IgD-negative memory B cell (primary cell): ENCODE data around the gene OPN4. TPM values are rescaled to one million over a fixed set of nuclear protein-coding genes. Genes with fewer than 3 reads are reported as not detected.

Source experiments
- H3K27ac Mint-ChIP-seq, 3 donors: one replicate each; pipeline ENCODE4 v1.8.0; 2020 to 2022; ENCODE audit warnings: mild to moderate bottlenecking in 3 of 3, mixed read lengths in 3 of 3, moderate library complexity in 1 of 3
- H3K27me3 Mint-ChIP-seq: one replicate; pipeline ENCODE4 v1.8.0; 2021; ENCODE audit warnings: mixed read lengths
- H3K36me3 Mint-ChIP-seq: one replicate; pipeline ENCODE4 v1.8.0; 2020; ENCODE audit warnings: mild to moderate bottlenecking, mixed read lengths
- H3K4me1 Mint-ChIP-seq, 3 donors: one replicate each; pipeline ENCODE4 v1.8.0; 2020 to 2022; ENCODE audit warnings: mixed read lengths in 3 of 3, mild to moderate bottlenecking in 1 of 3
- H3K4me3 Mint-ChIP-seq, 4 donors: one replicate each; pipeline ENCODE4 v1.8.0; 2020 to 2022; ENCODE audit warnings: mild to moderate bottlenecking in 4 of 4, mixed read lengths in 4 of 4, moderate library complexity in 3 of 4
- H3K9me3 Mint-ChIP-seq, 3 donors: one replicate each; pipeline ENCODE4 v1.8.0; 2020 to 2021; ENCODE audit warnings: mixed read lengths in 3 of 3, mild to moderate bottlenecking in 1 of 3
- polyA plus RNA-seq: library from polyadenylated mRNA; unstranded; fragments of 300-500 nt; fragmentation: Illumina TruSeq; gene quantifications from one replicate; pipeline ENCODE4 v1.2.3, GENCODE V29; 2021

The OPN4 gene
- polyA plus RNA-seq, 1 donor from 2014 or later = not detected

- Mint-ChIP-seq H3K4me1 (peaks cover 0 to 4% (median 2%) of the 10 kb centered on the region in 3 donors), H3K4me3 (no peak overlapping the region), H3K27ac (peak overlapping the region in 2 of 3 donors; percentile 68 to 85), H3K36me3 (peaks cover 3% of the 10 kb centered on the region), H3K27me3 (peaks cover 7% of the 10 kb centered on the region), H3K9me3 (no peaks in the 10 kb centered on the region)
Measured at GRCh38 chr10:86673827-86674581, 19.7 kb downstream of the OPN4 start.

DNA sequence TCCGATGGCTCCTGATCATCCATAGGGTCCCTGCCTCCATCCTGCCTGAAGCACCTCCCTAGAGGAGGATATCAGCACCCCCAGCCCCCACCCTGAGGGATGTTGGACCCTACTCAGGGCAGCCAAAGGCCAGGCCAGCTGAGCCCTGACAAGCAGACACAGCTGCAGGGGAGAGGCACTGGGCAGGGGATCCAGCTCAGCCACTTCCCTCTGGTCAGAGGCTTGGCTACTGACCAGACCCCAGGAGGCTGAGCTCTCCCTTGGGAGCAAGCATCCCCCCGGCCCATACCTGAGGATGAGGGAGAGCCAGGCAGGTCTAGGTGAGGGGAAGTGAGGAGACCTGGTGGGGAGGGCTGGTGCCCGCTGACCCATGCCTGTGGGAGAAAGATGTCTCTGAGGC, 20.6 kb downstream of the OPN4 start:
- H3K9me3 Mint-ChIP-seq = no peaks in the 10 kb centered on the region
- H3K27me3 Mint-ChIP-seq = peaks cover 11% of the 10 kb centered on the region
- no peak overlapping the region for H3K27ac Mint-ChIP-seq
- H3K4me1 Mint-ChIP-seq = peaks cover 0 to 6% (median 6%) of the 10 kb centered on the region in 3 donors
- no peak overlapping the region for H3K4me3 Mint-ChIP-seq
- peaks cover 3% of the 10 kb centered on the region for H3K36me3 Mint-ChIP-seq

DNA sequence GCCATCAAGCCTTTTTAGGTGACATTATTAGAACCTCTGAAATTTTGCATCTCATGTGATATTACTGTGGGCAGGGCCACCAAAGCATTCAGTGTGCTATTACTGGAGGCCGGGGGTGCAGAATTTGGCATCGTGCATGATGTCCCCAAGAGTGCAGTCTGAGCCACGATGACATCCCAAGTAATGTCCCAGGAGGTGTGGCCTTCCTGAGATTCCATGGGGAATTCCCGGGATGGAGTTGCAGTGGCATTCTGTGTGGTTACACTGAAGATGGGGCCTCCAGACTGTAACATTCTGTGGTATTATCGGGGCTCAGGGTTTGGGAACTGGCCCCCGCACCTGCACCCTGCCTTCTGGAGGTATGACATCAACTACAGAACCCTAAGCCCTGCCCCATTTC, 23.0 kb downstream of the OPN4 start:
- no peak overlapping the region for H3K4me3 Mint-ChIP-seq
- peaks cover 0 to 6% (median 6%) of the 10 kb centered on the region in 3 donors for H3K4me1 Mint-ChIP-seq
- peaks cover 3% of the 10 kb centered on the region for H3K36me3 Mint-ChIP-seq
- H3K27me3 Mint-ChIP-seq = peaks cover 12% of the 10 kb centered on the region
- no peaks in the 10 kb centered on the region for H3K9me3 Mint-ChIP-seq
- no peak overlapping the region for H3K27ac Mint-ChIP-seq

DNA sequence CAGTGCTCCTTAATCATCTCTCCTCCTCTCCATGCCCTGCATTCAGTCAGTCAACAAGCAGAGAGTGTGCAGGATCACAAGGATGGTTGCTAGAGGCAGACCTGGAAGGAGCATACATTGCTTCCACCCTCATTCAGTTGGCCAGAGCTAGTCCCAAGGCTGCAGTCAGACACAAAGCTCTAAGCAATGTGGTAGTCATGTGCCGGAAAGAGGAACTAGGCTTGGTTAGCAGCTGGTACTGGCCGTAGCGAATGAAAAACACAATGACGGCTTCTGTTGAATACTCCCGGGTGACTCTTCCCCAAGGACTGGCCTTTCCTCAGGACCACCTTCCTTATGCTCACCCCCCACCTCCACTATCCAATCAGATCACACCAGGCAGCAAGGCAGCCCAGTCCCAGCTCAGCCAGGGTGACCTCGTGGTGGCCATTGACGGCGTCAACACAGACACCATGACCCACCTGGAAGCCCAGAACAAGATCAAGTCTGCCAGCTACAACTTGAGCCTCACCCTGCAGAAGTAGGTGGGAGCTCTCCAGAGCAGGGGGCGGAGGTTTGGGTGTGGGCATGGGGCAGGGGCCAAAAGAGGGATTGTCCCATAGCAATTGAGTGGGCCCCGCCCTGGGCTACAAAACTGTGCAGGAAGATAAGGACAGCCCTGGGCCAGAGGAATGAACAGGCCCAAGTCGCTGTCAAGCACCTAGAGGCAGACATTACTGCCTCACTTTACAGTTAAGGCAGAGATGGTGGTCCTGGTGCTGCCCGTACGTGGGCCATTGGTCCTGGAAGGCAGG, 24.8 kb downstream of the OPN4 start:
- Mint-ChIP-seq H3K27me3 (peaks cover 9% of the 10 kb centered on the region), H3K4me3 (peak overlapping the region in 2 of 4 donors; percentile 12 to 50), H3K36me3 (no peaks in the 10 kb centered on the region), H3K9me3 (no peaks in the 10 kb centered on the region), H3K27ac (peak overlapping the region in 1 of 3 donors; percentile 85), H3K4me1 (peaks cover 0 to 6% (median 6%) of the 10 kb centered on the region in 3 donors)

GRCh38 chr10:86681047-86681446, 26.7 kb downstream of the OPN4 start:
- Mint-ChIP-seq H3K27me3 (peaks cover 13% of the 10 kb centered on the region), H3K36me3 (no peaks in the 10 kb centered on the region), H3K4me3 (no peak overlapping the region), H3K27ac (no peak overlapping the region), H3K9me3 (no peaks in the 10 kb centered on the region), H3K4me1 (peaks cover 0 to 6% (median 6%) of the 10 kb centered on the region in 3 donors)

DNA sequence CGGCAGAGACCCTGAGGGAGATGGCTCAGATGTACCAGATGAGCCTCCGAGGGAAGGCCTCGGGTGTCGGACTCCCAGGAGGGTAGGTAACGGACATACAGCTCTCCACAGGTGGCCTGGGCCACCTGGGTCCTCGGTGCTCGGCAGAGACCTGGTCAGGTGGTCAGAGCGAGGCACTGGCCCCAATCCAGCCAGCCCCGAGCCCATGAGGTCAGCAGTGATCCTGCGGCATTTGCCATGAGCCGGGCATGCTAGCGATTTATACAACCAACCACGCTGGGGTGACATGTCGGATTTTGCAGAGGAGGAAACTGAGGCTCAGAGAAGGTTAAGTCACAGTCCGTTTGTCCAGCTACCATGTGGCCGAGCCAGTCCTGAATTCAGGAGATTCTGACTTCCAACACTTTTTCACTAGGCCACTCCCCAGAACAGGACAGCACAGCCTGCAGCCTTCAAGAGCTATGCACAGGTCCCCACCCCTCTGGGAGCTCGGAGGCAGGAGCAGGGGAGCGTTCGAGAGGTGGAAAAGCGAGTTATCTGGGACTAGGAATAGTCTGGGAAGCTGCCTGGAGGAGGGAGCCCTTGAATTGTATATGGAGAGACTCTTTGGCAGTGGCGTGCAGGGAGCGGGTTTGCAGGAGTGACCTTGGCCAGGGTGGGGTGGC, 27.5 kb downstream of the OPN4 start:
- peaks cover 0 to 6% (median 6%) of the 10 kb centered on the region in 3 donors for H3K4me1 Mint-ChIP-seq
- H3K36me3 Mint-ChIP-seq = no peaks in the 10 kb centered on the region
- H3K27ac Mint-ChIP-seq = no peak overlapping the region
- no peaks in the 10 kb centered on the region for H3K9me3 Mint-ChIP-seq
- H3K27me3 Mint-ChIP-seq = peaks cover 14% of the 10 kb centered on the region
- H3K4me3 Mint-ChIP-seq = no peak overlapping the region

DNA sequence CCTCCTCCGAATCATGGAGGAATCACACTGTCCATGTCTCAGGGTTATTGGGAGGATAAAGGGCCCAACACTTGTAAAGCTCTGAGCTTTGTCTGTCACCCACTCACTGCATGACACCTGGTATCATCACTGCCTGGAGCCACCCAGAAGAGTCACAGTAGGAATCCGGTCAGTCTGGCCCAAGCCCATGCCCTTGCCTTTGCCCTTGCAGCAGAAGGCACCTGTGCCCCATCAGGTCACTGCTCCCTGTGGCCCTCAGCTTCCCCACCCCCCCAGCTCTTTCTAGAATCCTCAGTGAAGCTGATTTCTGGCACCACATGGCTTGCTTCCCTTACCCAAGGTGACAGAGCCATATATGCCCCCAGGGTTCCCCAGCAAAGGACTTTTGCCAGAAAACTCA, 28.3 kb downstream of the OPN4 start:
- Mint-ChIP-seq H3K27me3 (peaks cover 16% of the 10 kb centered on the region), H3K36me3 (no peaks in the 10 kb centered on the region), H3K9me3 (no peaks in the 10 kb centered on the region), H3K4me1 (peaks cover 0 to 6% (median 6%) of the 10 kb centered on the region in 3 donors), H3K27ac (no peak overlapping the region), H3K4me3 (no peak overlapping the region)

GRCh38 chr10:86684331-86685097, 30.2 kb downstream of the OPN4 start:
- Mint-ChIP-seq H3K4me1 (peaks cover 0 to 4% (median 0%) of the 10 kb centered on the region in 3 donors), H3K27me3 (peaks cover 16% of the 10 kb centered on the region), H3K36me3 (no peaks in the 10 kb centered on the region), H3K27ac (peak overlapping the region in 1 of 3 donors; percentile 32), H3K4me3 (no peak overlapping the region), H3K9me3 (no peaks in the 10 kb centered on the region)

DNA sequence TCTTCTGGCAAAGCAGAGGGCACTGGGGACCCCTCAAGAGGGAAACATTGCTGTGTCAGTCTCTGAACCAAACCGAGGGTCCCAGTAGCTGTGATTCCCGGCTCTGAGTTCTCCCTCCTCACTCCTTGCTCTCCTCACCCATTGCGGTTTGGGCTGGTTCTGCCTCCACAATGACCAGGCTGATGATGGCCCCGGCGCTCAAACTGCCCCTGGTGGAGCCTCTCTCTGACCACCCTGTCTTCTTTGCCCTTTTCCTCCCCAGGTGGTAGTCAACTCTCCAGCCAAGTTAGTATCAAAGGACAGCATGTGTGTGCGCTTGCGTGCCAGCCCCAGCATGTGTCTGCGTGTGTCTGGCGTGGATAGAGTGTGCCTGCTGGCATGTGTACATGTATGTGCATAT, 31.1 kb downstream of the OPN4 start:
- H3K4me3 Mint-ChIP-seq = no peak overlapping the region
- no peaks in the 10 kb centered on the region for H3K9me3 Mint-ChIP-seq
- H3K27ac Mint-ChIP-seq = peak overlapping the region in 1 of 3 donors; percentile 37
- H3K27me3 Mint-ChIP-seq = peaks cover 14% of the 10 kb centered on the region
- H3K4me1 Mint-ChIP-seq = peaks cover 0 to 4% (median 0%) of the 10 kb centered on the region in 3 donors
- H3K36me3 Mint-ChIP-seq = no peaks in the 10 kb centered on the region

DNA sequence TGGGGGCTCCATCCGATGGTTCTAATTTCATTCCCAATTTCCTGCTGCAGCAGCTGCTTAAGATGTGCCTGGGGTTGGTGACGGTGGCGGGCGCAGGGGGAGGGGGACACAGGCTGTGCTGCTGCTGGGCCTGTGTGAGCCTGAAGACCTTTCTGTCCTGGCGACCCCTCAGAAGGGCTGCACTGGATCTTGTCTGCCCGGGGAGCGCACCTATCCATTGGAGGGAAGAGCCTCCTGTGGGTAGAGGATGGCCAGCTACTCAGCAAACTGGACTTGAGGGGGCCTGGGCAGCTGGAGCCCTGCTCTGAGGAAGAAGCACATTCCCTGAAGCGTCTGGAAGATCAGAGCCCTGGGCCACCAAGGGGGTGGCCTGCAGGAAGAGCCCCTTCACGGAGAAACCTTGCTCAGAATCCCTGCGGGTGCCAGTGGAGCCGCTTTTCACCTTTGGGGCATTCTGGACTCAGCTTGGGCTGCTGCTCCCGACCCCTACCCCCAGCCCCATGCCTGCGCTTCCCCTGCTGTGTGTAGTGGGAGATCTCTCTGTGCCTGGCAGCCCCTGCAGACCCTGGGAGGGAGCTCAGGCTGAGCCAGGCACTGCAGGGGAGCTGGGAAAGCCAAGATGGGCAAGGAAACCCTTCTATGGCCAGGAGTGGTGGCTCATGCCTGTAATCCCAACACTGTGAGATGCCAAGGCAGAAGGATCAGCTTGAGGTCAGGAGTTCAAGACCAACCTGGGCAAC, 31.7 kb downstream of the OPN4 start:
- Mint-ChIP-seq H3K36me3 (no peaks in the 10 kb centered on the region), H3K27ac (peak overlapping the region in 1 of 3 donors; percentile 37), H3K9me3 (no peaks in the 10 kb centered on the region), H3K4me1 (peaks cover 0 to 4% (median 0%) of the 10 kb centered on the region in 3 donors), H3K4me3 (no peak overlapping the region), H3K27me3 (peaks cover 14% of the 10 kb centered on the region)

DNA sequence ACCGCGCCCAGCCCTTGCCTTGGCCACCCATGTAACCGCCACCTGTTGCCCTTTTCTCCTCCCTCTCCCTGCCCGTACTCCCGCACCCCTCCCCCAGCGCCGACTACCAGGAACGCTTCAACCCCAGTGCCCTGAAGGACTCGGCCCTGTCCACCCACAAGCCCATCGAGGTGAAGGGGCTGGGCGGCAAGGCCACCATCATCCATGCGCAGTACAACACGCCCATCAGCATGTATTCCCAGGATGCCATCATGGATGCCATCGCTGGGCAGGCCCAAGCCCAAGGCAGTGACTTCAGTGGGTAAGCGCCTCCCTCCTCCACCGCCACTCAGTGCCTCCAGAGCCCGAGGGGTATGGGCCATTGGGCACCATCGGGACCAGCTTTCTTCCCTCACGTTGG, 32.6 kb downstream of the OPN4 start:
- Mint-ChIP-seq H3K9me3 (no peaks in the 10 kb centered on the region), H3K27ac (no peak overlapping the region), H3K4me3 (no peak overlapping the region), H3K27me3 (peaks cover 14% of the 10 kb centered on the region), H3K36me3 (no peaks in the 10 kb centered on the region), H3K4me1 (peaks cover 0 to 4% (median 0%) of the 10 kb centered on the region in 3 donors)

- Mint-ChIP-seq H3K36me3 (no peaks in the 10 kb centered on the region), H3K27ac (no peak overlapping the region)
Measured at GRCh38 chr10:86687750-86688149, 33.4 kb downstream of the OPN4 start.

DNA sequence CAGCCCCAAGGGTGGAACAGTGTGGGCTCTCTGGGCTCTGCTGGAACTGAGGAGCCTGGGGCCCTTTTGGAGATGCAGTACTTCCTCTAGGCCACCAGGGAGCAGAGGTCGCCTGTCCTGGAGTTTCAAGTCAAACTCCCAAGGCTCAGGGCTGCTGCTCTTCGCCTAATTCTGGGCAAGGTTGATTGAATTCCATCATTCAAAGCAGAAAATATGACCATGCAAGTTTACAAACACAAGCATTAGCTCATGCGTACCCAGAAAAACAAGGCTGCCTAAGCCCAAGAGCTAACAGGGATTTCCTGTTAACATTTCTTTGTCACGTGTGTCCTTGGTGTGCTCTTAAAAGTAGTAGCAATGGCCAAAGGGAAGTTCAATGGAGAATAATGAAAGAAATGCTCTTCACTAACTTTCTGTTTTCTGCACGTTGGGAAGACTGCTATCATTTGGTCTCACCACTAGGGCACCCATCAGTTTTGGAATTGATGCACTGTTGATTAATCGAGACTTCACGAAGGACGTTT, 34.1 kb downstream of the OPN4 start:
- H3K4me3 Mint-ChIP-seq = peak overlapping the region in 1 of 4 donors; percentile 79
- no peaks in the 10 kb centered on the region for H3K9me3 Mint-ChIP-seq
- no peaks in the 10 kb centered on the region for H3K36me3 Mint-ChIP-seq
- peaks cover 10% of the 10 kb centered on the region for H3K27me3 Mint-ChIP-seq
- peaks cover 0 to 4% (median 0%) of the 10 kb centered on the region in 3 donors for H3K4me1 Mint-ChIP-seq
- H3K27ac Mint-ChIP-seq = no peak overlapping the region

More at GRCh38 chr10:86687750-86688149, 33.4 kb downstream of the OPN4 start:
- Mint-ChIP-seq H3K4me1 (peaks cover 0 to 4% (median 0%) of the 10 kb centered on the region in 3 donors), H3K4me3 (no peak overlapping the region), H3K27me3 (peaks cover 14% of the 10 kb centered on the region), H3K9me3 (no peaks in the 10 kb centered on the region)

DNA sequence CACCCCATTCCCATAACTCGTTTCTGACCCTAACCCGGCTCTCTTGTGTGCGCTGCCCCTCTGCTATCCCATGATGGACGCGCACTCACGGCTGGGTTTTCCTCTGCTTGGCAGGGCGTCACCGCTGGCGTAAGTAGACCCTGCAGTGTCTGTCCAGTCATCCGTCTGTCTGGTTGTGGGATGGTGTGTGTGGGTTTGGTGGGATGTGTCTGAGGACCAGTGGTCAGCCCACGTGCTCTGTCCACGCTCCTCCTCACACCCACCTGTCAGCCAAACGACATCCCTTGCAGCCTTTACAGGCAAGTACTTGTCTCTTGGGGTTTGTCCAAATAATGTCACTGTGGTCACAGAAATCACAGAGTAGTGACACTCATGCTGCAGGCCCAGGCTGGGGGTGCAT, 34.8 kb downstream of the OPN4 start:
- Mint-ChIP-seq H3K4me3 (no peak overlapping the region), H3K27ac (no peak overlapping the region), H3K9me3 (no peaks in the 10 kb centered on the region), H3K4me1 (peaks cover 0 to 5% (median 3%) of the 10 kb centered on the region in 3 donors), H3K27me3 (peaks cover 10% of the 10 kb centered on the region), H3K36me3 (no peaks in the 10 kb centered on the region)
